H9 (cell line): ENCODE data around the gene ITIH4. TPM values are rescaled to one million over a fixed set of nuclear protein-coding genes. Genes with fewer than 3 reads are reported as not detected.

Experiments used
- DNase-seq: peaks from one replicate; pipeline ENCODE4 v3.0.0-alpha.2; 2017
- H2AFZ ChIP-seq: one replicate; pipeline ENCODE4 v1.6.1; 2013; ENCODE audit warnings: mild to moderate bottlenecking, low read length, control low read depth, moderate library complexity
- H2AK5ac ChIP-seq: 2 replicates; pipeline ENCODE4 v1.6.1; 2013; ENCODE audit warnings: low read length, control low read depth, mixed read lengths; ENCODE audit not compliant: insufficient read length
- H2BK120ac ChIP-seq: one replicate; pipeline ENCODE4 v1.6.1; 2013; ENCODE audit warnings: low read depth, mild to moderate bottlenecking, low read length, control low read depth, inconsistent platforms; ENCODE audit not compliant: poor library complexity, severe bottlenecking
- H2BK12ac ChIP-seq: 2 replicates; pipeline ENCODE4 v1.6.1; 2013; ENCODE audit warnings: low read length, control low read depth, mixed read lengths, low read depth; ENCODE audit not compliant: insufficient read length
- H2BK15ac ChIP-seq: 2 replicates; pipeline ENCODE4 v1.6.1; 2013; ENCODE audit warnings: low read depth, low read length, control low read depth
- H2BK20ac ChIP-seq: one replicate; pipeline ENCODE4 v1.6.1; 2013; ENCODE audit warnings: low read depth, mild to moderate bottlenecking, low read length, control low read depth, inconsistent platforms; ENCODE audit not compliant: poor library complexity, severe bottlenecking
- H2BK5ac ChIP-seq: 2 replicates; pipeline ENCODE4 v1.6.1; 2013; ENCODE audit warnings: low read length, control low read depth, mixed read lengths; ENCODE audit not compliant: insufficient read length
- H3K14ac ChIP-seq: 2 replicates; pipeline ENCODE4 v1.6.1; 2013; ENCODE audit warnings: low read length, control low read depth; ENCODE audit not compliant: insufficient read depth
- H3K18ac ChIP-seq: 2 replicates; pipeline ENCODE4 v1.6.1; 2013; ENCODE audit warnings: low read depth, mild to moderate bottlenecking, mixed read lengths, low read length, control low read depth; ENCODE audit not compliant: insufficient read length
- H3K23ac ChIP-seq: 2 replicates; pipeline ENCODE4 v1.6.1; 2013; ENCODE audit warnings: low read length, control low read depth, mixed read lengths, low read depth; ENCODE audit not compliant: insufficient read length
- H3K23me2 ChIP-seq: 2 replicates; pipeline ENCODE4 v1.6.1; 2013; ENCODE audit warnings: low read depth, mild to moderate bottlenecking, mixed read lengths, low read length, control low read depth; ENCODE audit not compliant: insufficient read length, poor library complexity, severe bottlenecking
- H3K27ac ChIP-seq: 2 replicates; pipeline ENCODE4 v1.5.1; 2013; ENCODE audit warnings: low read length, control low read depth, mixed read lengths, low read depth; ENCODE audit not compliant: insufficient read length
- H3K27me3 ChIP-seq: 2 replicates; pipeline ENCODE4 v1.6.1; 2013; ENCODE audit warnings: low read length, control low read depth, inconsistent platforms; ENCODE audit not compliant: insufficient read depth
- H3K4ac ChIP-seq: 2 replicates; pipeline ENCODE4 v1.6.1; 2013; ENCODE audit warnings: low read depth, mild to moderate bottlenecking, control low read depth, inconsistent platforms, low read length, moderate library complexity
- H3K4me1 ChIP-seq: 2 replicates; pipeline ENCODE4 v1.6.1; 2013; ENCODE audit warnings: low read length, control low read depth, inconsistent platforms; ENCODE audit not compliant: insufficient read depth
- H3K4me2 ChIP-seq: 2 replicates; pipeline ENCODE4 v1.6.1; 2013; ENCODE audit warnings: low read length, control low read depth, mixed read lengths; ENCODE audit not compliant: insufficient read length, insufficient read depth
- H3K56ac ChIP-seq: 2 replicates; pipeline ENCODE4 v1.6.1; 2013; ENCODE audit warnings: low read depth, mild to moderate bottlenecking, mixed read lengths, low read length, control low read depth; ENCODE audit not compliant: insufficient read length
- H3K79me1 ChIP-seq: 2 replicates; pipeline ENCODE4 v1.6.1; 2013; ENCODE audit warnings: low read depth, mild to moderate bottlenecking, moderate library complexity, low read length, control low read depth, inconsistent platforms; ENCODE audit not compliant: insufficient read depth, poor library complexity, severe bottlenecking
- H3K79me2 ChIP-seq: 2 replicates; pipeline ENCODE4 v1.6.1; 2013; ENCODE audit warnings: low read length, control low read depth, inconsistent platforms; ENCODE audit not compliant: insufficient read depth
- H3K9ac ChIP-seq: 2 replicates; pipeline ENCODE4 v1.6.1; 2013; ENCODE audit warnings: low read length, control low read depth, mixed read lengths; ENCODE audit not compliant: insufficient read length; ENCODE audit errors: extremely low read depth
- H3K9me3 ChIP-seq: one replicate; pipeline ENCODE4 v1.6.1; 2013; ENCODE audit warnings: low read depth, low read length, inconsistent platforms; ENCODE audit not compliant: control insufficient read depth
- H3T11ph ChIP-seq: one replicate; pipeline ENCODE4 v1.6.1; 2013; ENCODE audit warnings: mild to moderate bottlenecking, low read length, control low read depth, inconsistent platforms
- H4K20me1 ChIP-seq: one replicate; pipeline ENCODE4 v1.6.1; 2013; ENCODE audit not compliant: control insufficient read depth, insufficient read length, insufficient read depth
- H4K5ac ChIP-seq: 2 replicates; pipeline ENCODE4 v1.6.1; 2013; ENCODE audit warnings: low read depth, mild to moderate bottlenecking, mixed read lengths, low read length, control low read depth; ENCODE audit not compliant: insufficient read length
- H4K8ac ChIP-seq: replicated peaks from 2 replicates; pipeline ENCODE4 v1.6.1; 2013; ENCODE audit warnings: low read length, control low read depth, mixed read lengths, low read depth; ENCODE audit not compliant: insufficient read length
- H4K91ac ChIP-seq: 2 replicates; pipeline ENCODE4 v1.6.1; 2013; ENCODE audit warnings: low read depth, mild to moderate bottlenecking, moderate library complexity, mixed read lengths, low read length, control low read depth; ENCODE audit not compliant: insufficient read length
- H3K27ac Mint-ChIP-seq, 3 experiments: 2 replicates in 2 of 3; 3 replicates in 1 of 3; pipeline ENCODE4 v1.8.0; 2020 to 2021; ENCODE audit warnings: mixed read lengths in 3 of 3, mild to moderate bottlenecking in 1 of 3, moderate library complexity in 1 of 3
- H3K27me3 Mint-ChIP-seq: 2 replicates; pipeline ENCODE4 v1.8.0; 2021; ENCODE audit warnings: low read depth, mild to moderate bottlenecking, moderate library complexity, mixed read lengths
- H3K36me3 Mint-ChIP-seq, 3 experiments: 2 replicates in 2 of 3; 3 replicates in 1 of 3; pipeline ENCODE4 v1.8.0; 2020 to 2021; ENCODE audit warnings: low read depth in 3 of 3, mixed read lengths in 3 of 3; ENCODE audit not compliant: insufficient read depth in 1 of 3
- H3K4me1 Mint-ChIP-seq, 2 experiments: 2 replicates each; pipeline ENCODE4 v1.8.0; 2020; ENCODE audit warnings: mixed read lengths in 2 of 2
- H3K4me3 Mint-ChIP-seq, 2 experiments: 2 replicates in 1 of 2; 3 replicates in 1 of 2; pipeline ENCODE4 v1.8.0; 2020 to 2021; ENCODE audit warnings: mild to moderate bottlenecking in 2 of 2, mixed read lengths in 2 of 2, moderate library complexity in 1 of 2
- H3K9me3 Mint-ChIP-seq, 2 experiments: 2 replicates in 1 of 2; 3 replicates in 1 of 2; pipeline ENCODE4 v1.8.0; 2020; ENCODE audit warnings: mild to moderate bottlenecking in 2 of 2, mixed read lengths in 2 of 2, moderate library complexity in 1 of 2
- CTCF ChIP-seq: fragments of 200-600 bp; sonication (generic); conservative IDR thresholded peaks from 3 replicates; pipeline ENCODE4 v1.8.0; 2021; ENCODE audit warnings: antibody characterized with exemption, mild to moderate bottlenecking
- WGBS: extraction: QIAGEN DNeasy Blood & Tissue Kit; methylation state at CpG from one replicate; pipeline ENCODE4 v1.1.7; 2013; ENCODE audit warnings: missing lambda C conversion rate, low lambda C conversion rate, mixed read lengths; ENCODE audit not compliant: insufficient read length; ENCODE audit errors: extremely low coverage; 5-methylcytosine and 5-hydroxymethylcytosine counted together
- total RNA-seq: library from RNA; stranded (reverse); gene quantifications from 2 replicates; pipeline ENCODE4 v1.2.1, GENCODE V29; 2021

Gene ITIH4
- total RNA-seq, 1 experiment from 2014 or later, result 3.0 TPM

GRCh38 chr3:52845157-52845556 is 14.7 kb upstream of the ITIH4 start:
- H3K4me3 Mint-ChIP-seq, result no peak overlapping the region
- no peak overlapping the region for H4K91ac ChIP-seq
- H2BK20ac ChIP-seq, result no peak overlapping the region
- no peak overlapping the region for H2BK120ac ChIP-seq
- peaks cover 8 to 18% of the 10 kb centered on the region in 2 experiments for H3K4me1 Mint-ChIP-seq
- H4K8ac ChIP-seq, result no peak overlapping the region
- no peak overlapping the region for H3K9ac ChIP-seq
- no peak overlapping the region for H3K4me2 ChIP-seq
- no peak overlapping the region for H3K4ac ChIP-seq
- no peaks in the 10 kb centered on the region for H3K27me3 ChIP-seq
- no peaks in the 10 kb centered on the region for H4K20me1 ChIP-seq
- no peak overlapping the region for H2AK5ac ChIP-seq
- no peaks in the 10 kb centered on the region for H3K23me2 ChIP-seq
- H3T11ph ChIP-seq, result no peak overlapping the region
- DNase-seq, result no peak
- no peaks in the 10 kb centered on the region; a peak in 1 of 5 replicates for H3K9me3 Mint-ChIP-seq
- H3K18ac ChIP-seq, result no peak overlapping the region
- no peak overlapping the region for H2BK5ac ChIP-seq
- no CpG with 5 or more reads among the region's 6 CpGs for WGBS
- H3K27ac ChIP-seq, result no peak overlapping the region
- H3K9me3 ChIP-seq, result no peaks in the 10 kb centered on the region
- peaks cover 17 to 33% (median 26%) of the 10 kb centered on the region in 3 experiments for H3K36me3 Mint-ChIP-seq
- H3K27ac Mint-ChIP-seq, result no peak overlapping the region; a peak in 1 of 7 replicates
- no peaks in the 10 kb centered on the region for H3K4me1 ChIP-seq
- H4K5ac ChIP-seq, result no peak overlapping the region
- H3K14ac ChIP-seq, result no peak overlapping the region
- TF ChIP-seq CTCF, result no peak
- no peak overlapping the region for H2BK15ac ChIP-seq
- H3K79me1 ChIP-seq, result no peaks in the 10 kb centered on the region
- H3K79me2 ChIP-seq, result no peaks in the 10 kb centered on the region
- no peak overlapping the region for H2BK12ac ChIP-seq
- H2AFZ ChIP-seq, result no peak overlapping the region
- H3K23ac ChIP-seq, result no peak overlapping the region
- no peaks in the 10 kb centered on the region for H3K27me3 Mint-ChIP-seq
- H3K56ac ChIP-seq, result no peak overlapping the region
